GM19025 (cell line): ENCODE results near the gene BORCS5.
"Not testable (repeated sequence)": the region's sequence is repeated elsewhere in the genome, so short reads cannot be mapped to it uniquely, and the experiment has no call there.

Experiments used
- ATAC-seq: cut with Tn5 transposase; IDR thresholded peaks from one replicate; pipeline ENCODE4 v1.9.1; 2021; ENCODE audit warnings: mild to moderate bottlenecking, low read depth, moderate library complexity; ENCODE audit not compliant: unreplicated experiment

The BORCS5 gene

DNA sequence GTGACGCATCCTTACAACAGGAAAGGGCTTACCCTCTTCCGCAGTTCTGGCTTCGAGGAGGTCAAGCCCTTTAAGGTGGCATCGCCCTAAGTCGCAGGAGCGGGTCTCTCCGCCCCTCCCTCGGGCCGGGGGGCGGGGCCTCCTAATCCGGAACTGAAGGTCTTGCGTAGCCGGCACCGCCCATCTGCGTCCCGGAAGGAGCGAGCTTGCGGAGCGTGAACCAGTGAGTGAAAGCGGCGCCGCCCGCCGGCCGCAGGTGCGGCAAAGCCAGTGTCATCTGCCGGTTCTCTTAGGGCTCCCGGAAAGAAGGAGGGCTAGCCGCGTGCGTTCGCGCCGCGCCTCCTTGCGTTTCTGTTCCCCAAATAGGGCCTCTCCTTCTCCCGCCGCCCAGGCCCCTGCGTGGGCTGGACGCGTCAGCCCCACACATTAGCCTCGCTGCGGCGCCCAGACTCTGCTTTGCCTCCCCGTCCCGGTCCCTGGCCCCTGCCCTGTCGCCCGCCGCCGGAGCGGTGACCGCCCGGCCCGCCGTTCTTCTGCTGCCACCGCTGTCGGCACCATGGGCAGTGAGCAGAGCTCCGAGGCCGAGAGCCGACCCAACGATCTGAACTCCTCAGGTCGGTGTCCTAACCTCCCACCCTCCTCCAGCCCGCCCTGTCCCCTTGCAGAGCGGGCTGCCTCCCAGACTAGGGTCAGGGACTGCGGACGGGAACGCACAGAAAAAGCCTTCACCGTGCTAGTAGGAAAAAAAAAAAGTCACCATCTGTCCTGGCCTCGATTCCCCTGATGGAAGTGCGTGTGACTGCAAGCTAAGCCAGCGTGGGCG lies at the start of gene BORCS5:
Gene BORCS5, plus strand, starts transcription at position 183 of the 823 bp plus-strand sequence. Its CDS starts 374 bp downstream, at position 557.
- ATAC-seq, result peak; percentile 83

DNA sequence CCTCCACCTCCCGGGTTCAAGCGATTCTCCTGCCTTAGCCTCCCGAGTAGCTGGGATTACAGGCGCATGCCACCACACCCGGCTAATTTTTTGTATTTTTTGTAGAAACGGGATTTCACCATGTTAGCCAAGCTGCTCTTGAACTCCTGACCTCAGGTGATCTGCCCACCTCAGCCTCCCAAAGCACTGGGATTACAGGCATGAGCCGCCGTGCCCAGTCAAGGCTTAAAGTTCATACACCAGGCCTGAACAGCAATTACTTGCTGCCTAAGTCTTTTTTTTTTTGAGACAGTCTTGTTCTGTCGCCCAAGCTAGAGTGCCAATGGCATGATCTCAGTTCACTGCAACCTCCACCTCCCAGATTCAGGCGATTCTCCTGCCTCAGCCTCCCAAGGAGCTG lies 46.2 kb upstream of the BORCS5 start:
- not testable (repeated sequence) for ATAC-seq

DNA sequence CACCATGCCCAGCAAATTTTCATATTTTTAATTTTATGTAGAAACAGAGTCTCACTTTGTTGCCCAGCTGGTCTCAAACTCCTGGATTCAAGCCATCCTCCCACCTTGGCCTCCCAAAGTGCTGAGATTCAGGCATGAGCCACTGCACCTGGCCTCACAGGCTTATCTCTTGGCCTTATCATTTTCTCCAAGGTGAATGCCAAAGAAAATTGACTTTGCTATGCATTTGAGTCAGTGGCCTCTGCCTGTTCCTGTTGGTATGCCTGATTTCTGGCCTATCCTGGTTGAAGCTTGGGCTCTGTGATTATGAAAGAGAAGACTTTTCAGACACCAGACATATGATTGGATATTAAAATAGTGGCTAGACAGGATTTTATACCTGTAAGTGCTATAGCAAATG lies 41.0 kb upstream of the BORCS5 start:
- ATAC-seq, result no peak

DNA sequence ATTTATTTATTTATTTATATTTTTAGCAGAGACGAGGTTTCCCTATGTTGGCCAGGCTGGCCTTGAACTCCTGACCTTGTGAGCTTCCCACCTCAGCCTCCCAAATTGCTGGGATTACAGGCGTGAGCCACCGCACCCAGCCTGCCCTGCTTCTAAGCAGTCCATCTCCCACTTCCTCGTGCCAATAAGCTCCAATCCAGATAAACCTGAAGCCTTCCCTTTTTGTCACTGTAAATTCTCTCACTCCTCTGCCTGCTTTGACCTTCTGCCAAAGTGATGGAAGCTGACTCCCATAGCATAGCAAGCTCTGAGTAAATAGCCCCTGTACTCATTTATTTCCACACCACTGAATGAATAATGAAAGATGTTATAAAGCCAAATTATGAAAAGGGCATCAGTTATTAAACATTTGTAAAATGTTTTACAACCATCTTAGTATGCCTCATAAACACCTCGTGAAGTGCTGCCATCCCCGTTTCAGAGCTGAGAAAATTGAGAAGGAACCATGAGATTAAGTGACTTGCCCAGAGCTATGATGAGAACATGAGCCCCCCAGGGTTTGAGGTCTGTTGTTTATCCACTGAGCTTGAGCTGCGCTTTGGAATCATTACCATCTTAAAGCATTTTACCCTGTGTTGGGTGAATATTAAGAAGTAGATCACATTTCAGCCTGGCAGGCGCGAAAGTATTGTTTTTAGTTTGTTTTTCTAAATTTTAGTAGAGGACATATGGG lies 37.3 kb upstream of the BORCS5 start:
- ATAC-seq, result no peak

DNA sequence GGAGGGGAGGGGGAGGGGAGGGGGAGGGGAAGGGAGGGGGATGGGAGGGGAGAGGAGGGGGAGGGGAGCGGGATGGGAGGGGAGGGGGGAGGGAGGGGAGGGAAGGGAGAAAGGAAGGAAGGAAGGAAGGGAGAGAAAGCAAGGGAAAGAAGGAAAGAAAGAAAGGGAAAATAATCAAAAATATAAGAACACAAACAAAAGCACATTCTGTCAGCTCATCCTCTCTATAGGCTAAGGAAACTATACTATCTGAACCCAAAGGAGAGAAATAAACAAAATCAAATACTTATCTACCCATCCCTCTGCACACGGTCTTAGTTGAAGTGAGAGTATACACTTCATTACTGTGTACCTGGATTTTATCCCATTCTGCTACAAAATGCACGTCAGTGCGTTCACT lies 33.8 kb upstream of the BORCS5 start:
- no peak for ATAC-seq

DNA sequence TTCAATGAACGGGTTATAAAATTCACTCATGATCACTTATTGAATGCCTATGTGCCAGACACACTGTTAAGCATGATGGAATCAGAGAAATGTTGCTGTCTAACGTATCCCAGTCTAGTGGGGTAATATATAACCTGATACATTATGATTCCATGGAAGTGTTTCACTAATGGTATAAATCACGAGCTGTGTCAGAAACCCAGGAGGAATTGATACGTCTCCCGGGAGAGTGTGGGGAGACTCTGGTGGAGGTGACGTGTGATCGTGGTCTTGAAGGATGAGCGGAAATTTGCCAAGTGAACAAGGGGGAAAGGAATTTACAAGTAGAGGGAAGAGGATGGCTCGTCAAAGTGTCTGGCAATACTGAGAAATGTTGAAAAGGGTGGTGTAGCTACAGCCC lies 33.3 kb upstream of the BORCS5 start:
- ATAC-seq, result no peak

DNA sequence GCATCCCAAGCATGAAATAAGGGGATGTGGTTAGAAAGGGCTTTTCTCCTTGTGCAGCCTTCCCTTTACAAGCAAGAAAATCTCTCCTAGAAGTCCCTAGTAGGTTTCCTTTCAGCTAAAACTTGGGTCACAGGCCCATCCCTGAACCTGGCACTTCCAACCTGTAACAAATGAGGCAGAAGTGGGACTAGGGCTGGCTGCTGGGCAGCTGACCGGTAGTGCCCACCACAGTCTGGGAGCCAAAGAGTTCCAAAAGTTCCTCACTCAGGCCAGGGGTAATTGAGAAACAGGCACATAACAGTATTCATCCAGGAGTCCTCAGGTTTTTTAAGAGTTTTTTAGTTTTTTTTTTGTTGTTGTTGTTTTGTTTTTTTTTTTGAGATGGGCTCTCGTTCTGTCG lies 30.6 kb upstream of the BORCS5 start:
- no peak for ATAC-seq

DNA sequence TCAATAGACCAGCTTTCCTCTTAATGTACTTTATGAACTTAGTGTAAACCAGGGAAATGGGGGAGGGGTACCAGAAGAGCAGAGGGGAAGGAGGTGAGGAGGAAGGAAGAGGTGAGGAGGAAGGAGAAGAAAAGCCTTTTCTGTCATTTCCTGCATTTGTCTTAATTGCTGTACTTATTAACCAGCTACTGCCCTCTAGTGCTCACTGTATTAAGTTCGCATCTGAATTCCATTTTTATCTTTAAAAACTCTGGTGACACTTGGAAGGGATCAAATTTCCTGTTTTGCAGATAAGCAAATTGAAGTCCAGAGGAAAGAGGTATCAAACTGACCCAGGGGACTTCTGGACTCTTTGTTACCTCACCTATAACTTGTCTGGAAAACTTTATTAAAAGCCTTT lies 29.1 kb upstream of the BORCS5 start:
- ATAC-seq, result no peak

DNA sequence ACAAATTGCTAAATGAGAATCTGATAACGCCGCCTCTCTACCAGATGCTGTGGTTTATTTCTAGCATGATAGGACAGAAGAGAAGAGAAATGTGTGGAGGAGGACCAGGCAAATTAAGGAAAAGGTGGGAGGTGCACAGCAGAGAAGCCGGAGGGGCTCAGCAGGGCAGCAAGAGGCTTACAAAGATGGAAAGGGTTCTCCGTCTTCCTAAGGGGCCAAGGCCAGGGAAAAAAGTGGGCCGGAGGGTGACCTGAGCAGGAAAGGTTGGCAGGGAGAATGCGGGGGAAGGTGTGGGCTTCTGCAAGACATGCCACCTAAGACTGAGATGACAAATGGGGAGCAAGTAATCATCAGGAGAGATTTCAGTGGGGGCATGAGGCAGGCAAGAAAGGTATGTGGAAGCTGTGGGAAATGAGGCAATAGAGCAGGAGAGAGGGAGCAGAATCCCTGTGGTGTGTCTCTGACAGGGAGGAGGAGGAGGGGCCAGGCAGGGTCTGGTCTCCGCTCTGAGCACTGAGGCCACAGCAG lies 25.6 kb upstream of the BORCS5 start:
- no peak for ATAC-seq

DNA sequence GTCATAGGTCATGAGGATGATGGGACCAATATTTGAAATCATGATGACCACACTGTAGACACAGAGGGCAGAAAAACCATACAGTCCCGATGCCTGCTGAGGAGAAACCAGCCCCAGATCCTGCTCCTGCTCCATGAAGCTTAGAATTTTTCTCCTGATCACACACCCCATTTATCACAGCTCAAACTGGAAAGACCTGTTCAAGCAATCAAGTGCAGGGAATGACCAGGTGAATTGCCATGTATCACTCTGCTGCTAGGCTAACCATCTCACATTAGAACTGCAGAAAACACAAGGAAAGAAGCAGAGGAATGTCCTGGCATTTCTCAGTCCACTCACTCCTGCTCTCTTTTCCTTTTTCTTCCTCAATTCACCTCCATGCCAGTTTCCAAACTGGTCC lies 25.0 kb upstream of the BORCS5 start:
- no peak for ATAC-seq

DNA sequence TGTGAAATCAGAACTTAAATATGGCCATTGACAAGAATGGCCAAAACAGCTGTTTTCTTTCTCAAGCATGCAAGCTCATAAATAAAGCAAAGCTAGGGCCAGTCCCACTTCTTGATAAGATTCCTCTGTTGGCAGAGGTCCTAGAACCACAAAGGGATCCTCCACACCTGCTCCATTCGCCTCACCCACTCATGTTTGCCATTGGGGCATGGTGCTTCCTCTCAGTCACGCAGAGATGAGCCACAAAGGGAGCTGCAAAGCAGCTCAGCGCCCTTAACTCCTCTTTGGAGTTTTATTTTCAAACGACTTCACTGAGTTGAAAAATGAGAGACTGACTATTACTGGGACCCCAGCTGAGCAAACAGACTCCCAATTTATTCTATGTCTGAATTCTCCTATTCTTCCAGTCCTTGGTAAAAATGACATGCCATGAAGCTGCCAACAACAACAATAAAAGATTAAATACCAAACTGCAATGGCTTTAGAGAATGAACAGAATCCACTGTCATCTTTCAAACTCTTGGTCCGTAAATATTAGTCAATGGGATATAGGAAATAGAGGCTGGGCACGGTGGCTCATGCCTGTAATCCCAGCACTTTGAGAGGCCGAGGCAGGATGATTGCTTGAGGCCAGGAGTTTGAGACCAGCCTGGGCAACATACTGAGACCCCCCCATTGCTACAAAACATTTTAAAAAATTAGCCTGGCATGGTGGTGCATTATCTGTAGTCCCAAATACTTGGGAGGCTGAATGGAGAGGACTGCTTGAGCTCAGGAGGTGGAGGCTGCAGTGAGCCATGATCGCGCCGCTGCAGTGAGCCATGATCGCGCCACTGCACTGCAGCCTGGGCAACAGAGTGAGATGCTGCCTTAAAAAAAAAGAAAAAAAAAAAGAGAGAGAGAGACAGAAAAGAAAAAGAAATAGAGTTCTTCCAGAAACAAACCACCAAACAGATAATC lies 23.2 kb upstream of the BORCS5 start:
- no peak for ATAC-seq

DNA sequence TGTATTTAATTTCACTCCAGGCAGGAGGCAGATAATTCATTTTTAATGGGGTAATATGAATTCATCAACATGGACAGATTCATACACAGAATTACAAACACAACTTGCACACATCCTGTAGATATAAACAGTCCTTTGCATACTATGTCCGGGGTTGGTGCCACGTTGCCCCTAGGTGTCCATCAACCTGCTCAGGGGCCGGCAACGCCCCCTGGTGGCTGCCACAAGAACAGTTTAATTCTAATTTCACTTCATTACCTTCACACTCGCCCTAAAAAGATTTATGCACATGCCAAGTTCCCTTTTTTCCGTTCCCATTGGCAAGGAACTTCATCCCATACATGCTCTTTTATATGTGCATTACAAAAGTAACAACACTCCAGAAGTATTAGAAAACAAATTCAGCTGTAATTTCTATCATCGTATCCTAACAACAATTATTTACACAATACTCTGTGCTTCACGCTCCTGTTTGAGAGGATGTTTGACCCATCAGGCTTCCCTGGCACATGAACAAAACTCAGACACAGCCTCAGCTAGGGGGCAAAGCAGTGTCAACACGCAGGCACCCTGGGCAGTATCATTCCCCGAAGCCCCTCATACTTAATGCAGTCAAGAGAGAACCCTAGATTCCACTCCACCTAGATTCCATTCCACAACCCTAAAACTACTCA lies 22.4 kb upstream of the BORCS5 start:
- ATAC-seq, result no peak

DNA sequence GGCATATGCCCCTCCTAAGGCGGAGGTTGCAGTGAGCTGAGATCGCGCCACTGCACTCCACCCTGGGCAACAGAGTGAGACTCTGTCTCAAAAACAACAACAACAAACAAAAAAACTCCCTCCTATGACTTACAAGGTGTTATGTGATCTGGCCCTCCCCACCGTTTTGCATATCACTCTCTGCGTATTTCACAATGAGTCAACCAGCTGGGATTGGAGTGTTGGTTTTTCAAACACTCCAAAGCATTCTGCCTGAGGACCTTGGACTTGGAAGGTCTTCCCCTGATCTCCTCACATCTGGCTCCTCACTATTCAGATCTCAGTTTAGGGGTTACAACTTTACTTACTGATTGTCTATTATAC lies 20.8 kb upstream of the BORCS5 start:
- no peak for ATAC-seq

DNA sequence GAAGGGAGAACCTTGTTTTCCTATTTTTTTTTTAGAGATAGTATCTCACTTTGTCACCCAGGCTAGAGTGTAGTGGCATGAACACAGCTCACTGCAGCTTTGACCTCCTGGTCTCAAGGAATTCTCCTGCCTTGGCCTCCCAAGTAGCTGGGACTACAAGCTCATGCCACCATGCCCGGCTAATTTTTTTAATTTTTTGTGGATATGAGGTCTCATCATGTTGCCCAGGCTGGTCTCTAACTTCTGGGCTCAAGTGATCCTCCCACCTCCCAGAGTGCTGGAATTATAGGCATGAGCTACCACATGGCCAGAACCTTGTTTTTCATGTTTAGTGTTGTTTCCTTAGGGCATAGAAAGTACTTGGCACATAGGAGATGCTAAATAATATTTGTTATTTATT lies 20.4 kb upstream of the BORCS5 start:
- no peak for ATAC-seq

DNA sequence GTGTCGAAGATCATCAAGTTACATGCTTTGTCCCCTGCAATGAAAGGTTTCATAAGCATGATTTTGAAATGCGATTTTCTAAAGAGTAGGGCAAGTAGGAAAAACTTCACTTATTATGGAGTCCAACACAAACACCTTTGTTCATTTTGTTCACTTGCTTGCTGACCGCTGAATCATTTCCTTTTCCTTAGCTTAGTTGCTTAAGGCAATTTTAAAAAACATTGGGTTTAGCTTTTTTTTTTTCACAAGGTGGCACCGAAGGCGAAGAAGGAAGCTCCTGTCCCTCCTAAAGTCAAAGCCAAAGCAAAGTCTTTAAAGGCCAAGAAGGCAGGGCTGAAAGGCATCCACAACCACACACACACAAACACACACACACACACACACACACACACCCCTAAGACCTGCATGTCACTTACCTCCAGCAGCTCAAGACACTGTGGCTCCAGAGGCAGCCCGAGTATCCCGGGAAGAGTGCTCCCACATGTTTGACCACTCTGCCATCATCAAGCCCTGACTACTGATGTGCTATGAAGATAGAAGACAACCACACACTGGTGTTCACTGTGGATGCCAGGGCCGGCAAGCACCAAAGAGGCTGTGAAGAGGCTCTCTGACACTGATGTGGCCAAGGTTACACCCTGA lies 18.2 kb upstream of the BORCS5 start:
- no peak for ATAC-seq

DNA sequence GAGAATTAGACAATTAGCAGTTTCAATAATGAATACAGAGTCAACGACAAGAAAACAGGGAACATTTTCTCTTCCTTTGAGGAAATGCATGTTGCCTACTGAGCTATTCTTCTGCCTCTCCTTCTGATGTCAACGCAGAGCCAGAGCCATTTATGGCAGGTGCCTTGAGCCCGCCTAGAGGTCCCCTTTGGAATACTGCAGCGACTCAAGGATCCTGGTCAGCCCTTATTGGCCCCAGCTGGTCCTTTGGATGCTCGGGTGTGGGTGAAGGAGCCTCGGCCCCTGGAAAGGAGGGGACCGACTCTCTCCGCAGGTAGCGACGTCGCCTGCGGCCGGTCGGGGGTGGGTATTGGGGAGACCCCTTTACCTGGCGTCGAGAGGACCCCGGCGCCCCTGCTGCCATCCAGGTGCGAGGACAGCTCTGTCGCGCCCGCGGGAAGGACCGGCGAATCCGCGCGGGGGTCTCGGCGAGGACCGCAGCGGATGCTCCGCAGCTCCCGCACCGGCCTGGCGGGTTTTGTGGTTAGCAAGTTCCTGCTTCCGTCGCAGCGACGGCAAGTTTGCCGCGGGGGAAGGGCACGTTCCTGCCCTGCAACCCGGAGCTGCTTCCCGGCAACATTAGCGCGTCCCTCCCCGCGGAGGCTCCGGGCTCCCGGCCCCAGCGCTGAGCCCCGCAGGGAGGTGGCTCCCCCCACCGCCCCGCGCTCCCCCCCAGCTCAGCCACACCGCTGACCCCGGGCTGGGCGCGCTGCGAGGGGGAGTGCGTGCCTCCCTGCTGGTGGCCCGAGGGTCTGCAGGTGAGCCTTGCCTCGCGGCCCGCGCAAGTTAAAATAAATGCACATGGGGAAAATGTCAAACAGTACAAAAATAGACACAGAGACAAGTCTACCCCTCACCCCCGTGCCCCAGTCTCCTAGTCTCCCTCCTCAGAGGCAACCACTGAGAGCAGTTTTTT lies 6.9 kb upstream of the BORCS5 start, which contains the start of gene MANSC1:
Gene MANSC1, minus strand, starts transcription at position 532 of the 955 bp plus-strand sequence. CDS start 6,928 bp downstream, outside the sequence.
- no peak for ATAC-seq

DNA sequence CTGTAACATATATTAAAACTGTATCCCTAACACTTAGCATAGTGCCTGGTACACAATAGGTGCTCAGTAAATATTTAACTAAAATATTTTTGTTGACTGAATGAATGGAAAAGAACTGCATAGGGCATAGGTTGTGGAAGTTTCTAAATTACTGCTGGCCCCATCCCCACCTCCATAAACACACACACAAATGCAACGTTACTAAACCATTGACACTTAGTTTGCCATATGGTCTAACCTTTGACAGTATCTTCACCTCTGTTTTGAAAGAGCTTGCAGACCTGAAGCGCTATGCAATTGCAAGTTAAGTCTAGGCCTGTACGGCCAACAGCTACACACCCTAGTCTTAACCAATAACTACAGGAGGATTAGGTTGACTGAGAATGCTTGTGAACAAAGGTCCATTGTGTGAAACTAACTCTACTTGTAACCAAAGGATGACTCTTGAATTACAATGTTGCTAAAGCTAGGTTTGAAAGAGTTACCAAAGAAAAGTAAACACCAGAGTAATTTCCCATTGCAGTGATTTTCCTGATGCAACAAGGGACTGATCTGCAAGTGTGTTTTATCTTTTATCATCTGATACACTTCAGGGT lies 5.9 kb upstream of the BORCS5 start:
- no peak for ATAC-seq
